Right lobe of liver (tissue), 4 donors: ENCODE data around the gene GNAI3.

ENCODE experiments used
- CTCF ChIP-seq, 4 donors: fragments of 200-600 bp in 3 of 4; fragments of 450-650 bp in 1 of 4; IDR thresholded peaks; one replicate each; pipeline versions ENCODE4 v1.5.1 to v1.8.0; 2016 to 2022; ENCODE audit warnings: antibody characterized with exemption in 4 of 4, mild to moderate bottlenecking in 2 of 4
- POLR2A ChIP-seq: fragments of 450-650 bp; IDR thresholded peaks from one replicate; pipeline ENCODE4 v1.6.1; 2017; ENCODE audit warnings: antibody characterized with exemption, mild to moderate bottlenecking
- donor health status: DM: no; HTN: no; CAD: no.
- donor health status: DM: no; HTN: no; CAD: no.
- donor health status: DM: no; HTN: yes; CAD: no.

GRCh38 chr1:109641078-109641740 is 92.8 kb downstream of the GNAI3 start:
- no peak for TF ChIP-seq CTCF (IDR thresholded peaks at IDR 0.05)
- TF ChIP-seq POLR2A: no peak
